K562 (cell line): ENCODE data around the gene SMYD1. TPM values are rescaled to one million over a fixed set of nuclear protein-coding genes. Genes with fewer than 3 reads are reported as not detected.
A peak's percentile ranks its signal among the peaks of the same experiment; 100 is the strongest.

Source experiments
- GABPB2 ChIP-seq: fragments of 250-450 bp; sonication (Bioruptor Pico); conservative IDR thresholded peaks from 2 replicates; pipeline ENCODE4 v1.5.1; 2021; ENCODE audit warnings: mild to moderate bottlenecking
- POLR2AphosphoS5 ChIP-seq: IDR thresholded peaks from 2 replicates; pipeline ENCODE4 v1.6.1; 2011; ENCODE audit warnings: mild to moderate bottlenecking, low read depth, low read length, moderate library complexity; ENCODE audit not compliant: control insufficient read depth, insufficient read depth
- SMARCA4 ChIP-seq: fragments of 450-650 bp; IDR thresholded peaks from 2 replicates; pipeline ENCODE4 v1.6.1; 2016
- polyA plus RNA-seq, 8 experiments: library from polyadenylated mRNA; depleted of rRNA in 4 of 8; stranded (reverse) in 5 of 8; unstranded in 3 of 8; fragments of >200 nt; fragmentation: Nextera tagmentation in 2 of 8; fragmentation: Illumina TruSeq in 1 of 8; extraction: Ambion mirVana in 2 of 8; extraction: Trizol in 1 of 8; gene quantifications; 2 replicates each; pipeline versions ENCODE4 v1.2.1 to v1.2.3, GENCODE V29; 2011 to 2014; ENCODE audit warnings: inconsistent platforms in 1 of 8, missing spikeins in 1 of 8
- total RNA-seq, 7 experiments: library from RNA; depleted of rRNA in 6 of 7; stranded (reverse); fragments of >200 nt in 6 of 7; fragmentation: Illumina TruSeq in 2 of 7; extraction: Trizol in 2 of 7; gene quantifications; 2 replicates each; pipeline versions ENCODE4 v1.2.1 to v1.2.3, GENCODE V29; 2011 to 2021; ENCODE audit warnings: low replicate concordance in 1 of 7
- TF ChIP-seq, protein P1 (sequence below): fragments of 200-600 bp; sonication (generic); IDR thresholded peaks from one replicate; pipeline ENCODE4 v1.6.1; 2012; ENCODE audit warnings: mild to moderate bottlenecking, low read depth, low read length, inconsistent platforms
- TF ChIP-seq, protein P2 (sequence below): IDR thresholded peaks from 2 replicates; pipeline ENCODE4 v1.6.1; 2011; ENCODE audit not compliant: insufficient read length; ENCODE audit errors: extremely low read depth
- TF ChIP-seq, protein P3 (sequence below): fragments of 250-450 bp; sonication (Bioruptor Pico); IDR thresholded peaks from 2 replicates; pipeline ENCODE4 v1.8.0; 2021; ENCODE audit warnings: moderate library complexity, mild to moderate bottlenecking, inconsistent platforms
- TF ChIP-seq, protein P4 (sequence below): sonication (generic); formaldehyde crosslinking; IDR thresholded peaks from 2 replicates; pipeline ENCODE4 v1.8.0; 2022; ENCODE audit warnings: missing genetic modification reagents, mild to moderate bottlenecking, borderline replicate concordance
- TF ChIP-seq, protein P5 (sequence below): fragments of 450-650 bp; formaldehyde crosslinking; IDR thresholded peaks from 2 replicates; pipeline ENCODE4 v1.4.0; 2022; ENCODE audit warnings: missing genetic modification characterization

The SMYD1 gene
- total and polyA plus RNA-seq, 9 of the 15 experiments (the other 6 are each of a cell fraction or from before 2014, with no cell fraction given) = not detected

DNA sequence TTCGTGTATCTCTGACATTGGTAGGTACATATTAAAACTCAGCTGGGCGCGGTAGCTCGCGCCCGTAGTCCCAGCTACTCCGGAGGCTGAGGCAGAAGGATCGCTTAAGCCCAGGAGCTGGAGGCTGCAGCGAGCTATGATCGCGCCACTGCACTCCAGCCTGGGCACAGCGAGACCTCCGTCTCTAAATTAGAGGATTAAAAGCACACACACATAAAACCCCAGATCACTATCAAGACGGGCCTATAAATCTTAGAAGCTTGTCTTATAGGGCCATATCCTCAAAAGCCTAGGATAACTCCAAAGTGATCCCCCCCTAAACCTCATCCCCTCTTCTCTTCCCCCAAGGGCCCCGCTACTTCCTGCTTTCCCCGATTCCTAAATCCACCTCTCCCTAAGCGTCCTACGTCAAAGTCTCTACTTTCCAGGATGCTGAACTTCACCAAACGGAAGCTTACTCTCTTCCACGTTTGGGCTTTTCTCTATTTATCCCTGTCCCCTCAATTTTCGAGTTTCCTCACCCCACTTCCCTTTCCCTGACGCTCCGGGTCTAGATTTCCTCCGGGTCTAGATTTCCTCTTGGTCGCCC lies 12.7 kb upstream of the SMYD1 start (continued):
- TF ChIP-seq, protein P1, sequence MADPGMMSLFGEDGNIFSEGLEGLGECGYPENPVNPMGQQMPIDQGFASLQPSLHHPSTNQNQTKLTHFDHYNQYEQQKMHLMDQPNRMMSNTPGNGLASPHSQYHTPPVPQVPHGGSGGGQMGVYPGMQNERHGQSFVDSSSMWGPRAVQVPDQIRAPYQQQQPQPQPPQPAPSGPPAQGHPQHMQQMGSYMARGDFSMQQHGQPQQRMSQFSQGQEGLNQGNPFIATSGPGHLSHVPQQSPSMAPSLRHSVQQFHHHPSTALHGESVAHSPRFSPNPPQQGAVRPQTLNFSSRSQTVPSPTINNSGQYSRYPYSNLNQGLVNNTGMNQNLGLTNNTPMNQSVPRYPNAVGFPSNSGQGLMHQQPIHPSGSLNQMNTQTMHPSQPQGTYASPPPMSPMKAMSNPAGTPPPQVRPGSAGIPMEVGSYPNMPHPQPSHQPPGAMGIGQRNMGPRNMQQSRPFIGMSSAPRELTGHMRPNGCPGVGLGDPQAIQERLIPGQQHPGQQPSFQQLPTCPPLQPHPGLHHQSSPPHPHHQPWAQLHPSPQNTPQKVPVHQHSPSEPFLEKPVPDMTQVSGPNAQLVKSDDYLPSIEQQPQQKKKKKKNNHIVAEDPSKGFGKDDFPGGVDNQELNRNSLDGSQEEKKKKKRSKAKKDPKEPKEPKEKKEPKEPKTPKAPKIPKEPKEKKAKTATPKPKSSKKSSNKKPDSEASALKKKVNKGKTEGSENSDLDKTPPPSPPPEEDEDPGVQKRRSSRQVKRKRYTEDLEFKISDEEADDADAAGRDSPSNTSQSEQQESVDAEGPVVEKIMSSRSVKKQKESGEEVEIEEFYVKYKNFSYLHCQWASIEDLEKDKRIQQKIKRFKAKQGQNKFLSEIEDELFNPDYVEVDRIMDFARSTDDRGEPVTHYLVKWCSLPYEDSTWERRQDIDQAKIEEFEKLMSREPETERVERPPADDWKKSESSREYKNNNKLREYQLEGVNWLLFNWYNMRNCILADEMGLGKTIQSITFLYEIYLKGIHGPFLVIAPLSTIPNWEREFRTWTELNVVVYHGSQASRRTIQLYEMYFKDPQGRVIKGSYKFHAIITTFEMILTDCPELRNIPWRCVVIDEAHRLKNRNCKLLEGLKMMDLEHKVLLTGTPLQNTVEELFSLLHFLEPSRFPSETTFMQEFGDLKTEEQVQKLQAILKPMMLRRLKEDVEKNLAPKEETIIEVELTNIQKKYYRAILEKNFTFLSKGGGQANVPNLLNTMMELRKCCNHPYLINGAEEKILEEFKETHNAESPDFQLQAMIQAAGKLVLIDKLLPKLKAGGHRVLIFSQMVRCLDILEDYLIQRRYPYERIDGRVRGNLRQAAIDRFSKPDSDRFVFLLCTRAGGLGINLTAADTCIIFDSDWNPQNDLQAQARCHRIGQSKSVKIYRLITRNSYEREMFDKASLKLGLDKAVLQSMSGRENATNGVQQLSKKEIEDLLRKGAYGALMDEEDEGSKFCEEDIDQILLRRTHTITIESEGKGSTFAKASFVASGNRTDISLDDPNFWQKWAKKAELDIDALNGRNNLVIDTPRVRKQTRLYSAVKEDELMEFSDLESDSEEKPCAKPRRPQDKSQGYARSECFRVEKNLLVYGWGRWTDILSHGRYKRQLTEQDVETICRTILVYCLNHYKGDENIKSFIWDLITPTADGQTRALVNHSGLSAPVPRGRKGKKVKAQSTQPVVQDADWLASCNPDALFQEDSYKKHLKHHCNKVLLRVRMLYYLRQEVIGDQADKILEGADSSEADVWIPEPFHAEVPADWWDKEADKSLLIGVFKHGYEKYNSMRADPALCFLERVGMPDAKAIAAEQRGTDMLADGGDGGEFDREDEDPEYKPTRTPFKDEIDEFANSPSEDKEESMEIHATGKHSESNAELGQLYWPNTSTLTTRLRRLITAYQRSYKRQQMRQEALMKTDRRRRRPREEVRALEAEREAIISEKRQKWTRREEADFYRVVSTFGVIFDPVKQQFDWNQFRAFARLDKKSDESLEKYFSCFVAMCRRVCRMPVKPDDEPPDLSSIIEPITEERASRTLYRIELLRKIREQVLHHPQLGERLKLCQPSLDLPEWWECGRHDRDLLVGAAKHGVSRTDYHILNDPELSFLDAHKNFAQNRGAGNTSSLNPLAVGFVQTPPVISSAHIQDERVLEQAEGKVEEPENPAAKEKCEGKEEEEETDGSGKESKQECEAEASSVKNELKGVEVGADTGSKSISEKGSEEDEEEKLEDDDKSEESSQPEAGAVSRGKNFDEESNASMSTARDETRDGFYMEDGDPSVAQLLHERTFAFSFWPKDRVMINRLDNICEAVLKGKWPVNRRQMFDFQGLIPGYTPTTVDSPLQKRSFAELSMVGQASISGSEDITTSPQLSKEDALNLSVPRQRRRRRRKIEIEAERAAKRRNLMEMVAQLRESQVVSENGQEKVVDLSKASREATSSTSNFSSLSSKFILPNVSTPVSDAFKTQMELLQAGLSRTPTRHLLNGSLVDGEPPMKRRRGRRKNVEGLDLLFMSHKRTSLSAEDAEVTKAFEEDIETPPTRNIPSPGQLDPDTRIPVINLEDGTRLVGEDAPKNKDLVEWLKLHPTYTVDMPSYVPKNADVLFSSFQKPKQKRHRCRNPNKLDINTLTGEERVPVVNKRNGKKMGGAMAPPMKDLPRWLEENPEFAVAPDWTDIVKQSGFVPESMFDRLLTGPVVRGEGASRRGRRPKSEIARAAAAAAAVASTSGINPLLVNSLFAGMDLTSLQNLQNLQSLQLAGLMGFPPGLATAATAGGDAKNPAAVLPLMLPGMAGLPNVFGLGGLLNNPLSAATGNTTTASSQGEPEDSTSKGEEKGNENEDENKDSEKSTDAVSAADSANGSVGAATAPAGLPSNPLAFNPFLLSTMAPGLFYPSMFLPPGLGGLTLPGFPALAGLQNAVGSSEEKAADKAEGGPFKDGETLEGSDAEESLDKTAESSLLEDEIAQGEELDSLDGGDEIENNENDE = no peak
- TF ChIP-seq, protein P2, sequence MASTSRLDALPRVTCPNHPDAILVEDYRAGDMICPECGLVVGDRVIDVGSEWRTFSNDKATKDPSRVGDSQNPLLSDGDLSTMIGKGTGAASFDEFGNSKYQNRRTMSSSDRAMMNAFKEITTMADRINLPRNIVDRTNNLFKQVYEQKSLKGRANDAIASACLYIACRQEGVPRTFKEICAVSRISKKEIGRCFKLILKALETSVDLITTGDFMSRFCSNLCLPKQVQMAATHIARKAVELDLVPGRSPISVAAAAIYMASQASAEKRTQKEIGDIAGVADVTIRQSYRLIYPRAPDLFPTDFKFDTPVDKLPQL = no peak
- TF ChIP-seq SMARCA4 (0 out of 2 replicates have a peak, but pooled peaks have one; percentile 33), POLR2AphosphoS5 (no peak), GABPB2 (CRISPR knock-in tag) (no peak)
- TF ChIP-seq, protein P3, sequence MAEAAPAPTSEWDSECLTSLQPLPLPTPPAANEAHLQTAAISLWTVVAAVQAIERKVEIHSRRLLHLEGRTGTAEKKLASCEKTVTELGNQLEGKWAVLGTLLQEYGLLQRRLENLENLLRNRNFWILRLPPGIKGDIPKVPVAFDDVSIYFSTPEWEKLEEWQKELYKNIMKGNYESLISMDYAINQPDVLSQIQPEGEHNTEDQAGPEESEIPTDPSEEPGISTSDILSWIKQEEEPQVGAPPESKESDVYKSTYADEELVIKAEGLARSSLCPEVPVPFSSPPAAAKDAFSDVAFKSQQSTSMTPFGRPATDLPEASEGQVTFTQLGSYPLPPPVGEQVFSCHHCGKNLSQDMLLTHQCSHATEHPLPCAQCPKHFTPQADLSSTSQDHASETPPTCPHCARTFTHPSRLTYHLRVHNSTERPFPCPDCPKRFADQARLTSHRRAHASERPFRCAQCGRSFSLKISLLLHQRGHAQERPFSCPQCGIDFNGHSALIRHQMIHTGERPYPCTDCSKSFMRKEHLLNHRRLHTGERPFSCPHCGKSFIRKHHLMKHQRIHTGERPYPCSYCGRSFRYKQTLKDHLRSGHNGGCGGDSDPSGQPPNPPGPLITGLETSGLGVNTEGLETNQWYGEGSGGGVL (CRISPR knock-in tag) = no peak
- TF ChIP-seq, protein P4, sequence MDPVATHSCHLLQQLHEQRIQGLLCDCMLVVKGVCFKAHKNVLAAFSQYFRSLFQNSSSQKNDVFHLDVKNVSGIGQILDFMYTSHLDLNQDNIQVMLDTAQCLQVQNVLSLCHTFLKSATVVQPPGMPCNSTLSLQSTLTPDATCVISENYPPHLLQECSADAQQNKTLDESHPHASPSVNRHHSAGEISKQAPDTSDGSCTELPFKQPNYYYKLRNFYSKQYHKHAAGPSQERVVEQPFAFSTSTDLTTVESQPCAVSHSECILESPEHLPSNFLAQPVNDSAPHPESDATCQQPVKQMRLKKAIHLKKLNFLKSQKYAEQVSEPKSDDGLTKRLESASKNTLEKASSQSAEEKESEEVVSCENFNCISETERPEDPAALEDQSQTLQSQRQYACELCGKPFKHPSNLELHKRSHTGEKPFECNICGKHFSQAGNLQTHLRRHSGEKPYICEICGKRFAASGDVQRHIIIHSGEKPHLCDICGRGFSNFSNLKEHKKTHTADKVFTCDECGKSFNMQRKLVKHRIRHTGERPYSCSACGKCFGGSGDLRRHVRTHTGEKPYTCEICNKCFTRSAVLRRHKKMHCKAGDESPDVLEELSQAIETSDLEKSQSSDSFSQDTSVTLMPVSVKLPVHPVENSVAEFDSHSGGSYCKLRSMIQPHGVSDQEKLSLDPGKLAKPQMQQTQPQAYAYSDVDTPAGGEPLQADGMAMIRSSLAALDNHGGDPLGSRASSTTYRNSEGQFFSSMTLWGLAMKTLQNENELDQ = no peak
- TF ChIP-seq, protein P5, sequence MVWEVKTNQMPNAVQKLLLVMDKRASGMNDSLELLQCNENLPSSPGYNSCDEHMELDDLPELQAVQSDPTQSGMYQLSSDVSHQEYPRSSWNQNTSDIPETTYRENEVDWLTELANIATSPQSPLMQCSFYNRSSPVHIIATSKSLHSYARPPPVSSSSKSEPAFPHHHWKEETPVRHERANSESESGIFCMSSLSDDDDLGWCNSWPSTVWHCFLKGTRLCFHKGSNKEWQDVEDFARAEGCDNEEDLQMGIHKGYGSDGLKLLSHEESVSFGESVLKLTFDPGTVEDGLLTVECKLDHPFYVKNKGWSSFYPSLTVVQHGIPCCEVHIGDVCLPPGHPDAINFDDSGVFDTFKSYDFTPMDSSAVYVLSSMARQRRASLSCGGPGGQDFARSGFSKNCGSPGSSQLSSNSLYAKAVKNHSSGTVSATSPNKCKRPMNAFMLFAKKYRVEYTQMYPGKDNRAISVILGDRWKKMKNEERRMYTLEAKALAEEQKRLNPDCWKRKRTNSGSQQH (CRISPR knock-in tag) = peak; percentile 64; the same call in 1 of the 2 replicates
